Measurements from ENCODE around the gene PTPN1.
A peak's percentile ranks its signal among the peaks of the same experiment; 100 is the strongest.

Gene PTPN1

DNA sequence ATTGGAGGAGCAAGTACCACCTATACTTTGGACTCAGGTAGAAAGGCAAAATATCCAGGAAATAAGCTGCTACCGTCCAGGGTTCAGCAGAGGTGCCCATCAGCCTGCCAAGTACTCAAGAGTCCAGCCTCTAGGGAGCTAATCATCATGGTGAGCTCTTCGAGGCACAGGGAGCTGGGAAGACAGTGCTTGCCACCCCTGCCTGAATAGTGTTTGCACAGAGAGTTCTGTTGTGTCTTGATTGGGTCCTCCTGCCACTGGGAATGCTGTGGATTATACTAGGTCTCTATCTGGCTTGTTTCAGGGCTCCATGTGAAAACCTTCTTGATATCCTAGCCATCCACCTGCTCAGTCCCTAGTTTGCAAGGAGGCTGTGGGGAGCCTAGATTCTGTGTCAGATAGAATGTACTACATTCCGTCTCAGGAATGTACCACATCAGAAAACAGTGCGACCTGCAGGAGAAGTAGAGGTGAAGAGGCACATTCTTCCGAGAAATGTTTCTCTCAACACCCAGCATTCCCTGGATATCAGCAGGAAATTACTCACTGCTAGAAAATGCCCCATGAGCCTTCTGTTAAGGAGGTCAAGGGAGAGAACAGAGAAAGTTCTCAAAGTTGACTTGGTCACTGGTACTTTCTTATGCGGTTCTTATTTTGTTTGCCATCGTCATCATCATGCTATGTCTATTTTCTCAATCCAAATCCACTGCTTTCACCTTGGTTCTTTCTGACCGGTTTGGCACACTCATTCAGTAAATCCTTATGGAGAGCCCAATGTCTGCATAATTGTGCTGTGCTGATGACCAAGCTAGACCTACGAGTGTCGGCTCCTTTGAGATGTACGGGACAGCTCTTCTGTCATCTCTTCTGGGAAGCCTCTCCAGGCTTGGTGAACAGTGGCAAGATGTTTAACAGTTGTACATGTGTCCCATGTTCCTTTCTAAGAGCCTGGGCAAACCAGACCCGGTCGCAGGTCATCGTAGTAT is 30.7 kb downstream of the PTPN1 start:
- no peak for DNase-seq (ENCODE audit: extremely low read depth, insufficient read length)
- H3K4me3 ChIP-seq (replicated peaks; ENCODE audit: low read depth, low read length) = peak overlapping the region; percentile 31
- TF ChIP-seq CTCF (IDR thresholded peaks at IDR 0.05; ENCODE audit: insufficient read depth, low read length, poor library complexity, severe bottlenecking) = no peak
- no peaks in the 10 kb centered on the region for H3K36me3 ChIP-seq (ENCODE audit: control insufficient read depth, insufficient read depth, low read length)
- no peaks in the 10 kb centered on the region for H3K27me3 ChIP-seq (replicated peaks; ENCODE audit: control insufficient read depth, insufficient read depth, low read length)

DNA sequence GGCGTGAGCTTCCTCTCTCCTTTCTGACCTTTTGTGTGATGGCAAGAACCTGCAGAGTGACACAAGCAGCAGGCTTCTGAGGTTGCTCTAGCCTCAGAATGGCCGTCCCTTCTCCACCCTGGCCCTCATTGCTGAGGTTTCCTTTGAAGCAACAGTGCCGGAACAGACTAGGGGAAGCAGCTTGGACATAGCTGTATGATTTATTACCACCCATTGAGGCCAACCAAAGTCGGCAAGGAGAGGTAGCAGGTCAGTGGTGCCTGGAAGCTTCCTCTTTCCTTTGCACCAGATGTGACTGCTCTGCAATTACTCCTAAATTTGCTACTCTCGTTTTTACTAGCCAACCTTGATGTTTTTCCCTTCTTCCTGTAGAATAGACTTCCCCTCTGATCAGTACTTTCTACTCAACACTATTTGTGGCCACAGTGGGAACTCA is 31.4 kb downstream of the PTPN1 start:
- DNase-seq (ENCODE audit: extremely low read depth, insufficient read length) = peak; percentile 59
- no peak for TF ChIP-seq CTCF (IDR thresholded peaks at IDR 0.05; ENCODE audit: insufficient read depth, low read length, poor library complexity, severe bottlenecking)
- H3K27me3 ChIP-seq (replicated peaks; ENCODE audit: control insufficient read depth, insufficient read depth, low read length) = no peaks in the 10 kb centered on the region
- peak overlapping the region; percentile 31 for H3K4me3 ChIP-seq (replicated peaks; ENCODE audit: low read depth, low read length)
- H3K36me3 ChIP-seq (ENCODE audit: control insufficient read depth, insufficient read depth, low read length) = no peaks in the 10 kb centered on the region

DNA sequence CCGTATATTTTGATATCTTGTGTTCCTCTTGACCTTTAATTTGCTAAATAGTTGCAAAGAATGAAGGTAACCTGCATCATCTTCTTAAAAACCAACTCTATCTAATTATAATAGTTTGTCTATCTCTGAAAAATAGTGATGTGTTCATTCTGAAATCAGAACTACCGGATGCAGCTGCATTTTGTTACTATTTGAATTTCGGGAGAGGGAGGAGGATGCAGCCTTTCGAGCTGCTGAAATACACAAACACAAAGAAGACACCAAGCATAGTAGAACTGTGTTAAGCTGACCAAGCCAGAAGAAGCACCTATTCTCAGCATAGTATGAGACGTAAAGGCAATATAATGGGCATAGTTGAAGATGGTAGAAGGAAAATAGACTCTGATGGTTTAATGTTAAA is 33.1 kb downstream of the PTPN1 start:
- H3K4me3 ChIP-seq (replicated peaks; ENCODE audit: low read depth, low read length) = peak overlapping the region; percentile 20
- DNase-seq (ENCODE audit: extremely low read depth, insufficient read length) = no peak
- TF ChIP-seq CTCF (IDR thresholded peaks at IDR 0.05; ENCODE audit: insufficient read depth, low read length, poor library complexity, severe bottlenecking) = no peak
- H3K36me3 ChIP-seq (ENCODE audit: control insufficient read depth, insufficient read depth, low read length) = no peaks in the 10 kb centered on the region
- H3K27me3 ChIP-seq (replicated peaks; ENCODE audit: control insufficient read depth, insufficient read depth, low read length) = no peaks in the 10 kb centered on the region

GRCh38 chr20:50545126-50545525 is 34.9 kb downstream of the PTPN1 start:
- no peak for DNase-seq (ENCODE audit: extremely low read depth, insufficient read length)
- H3K4me3 ChIP-seq (replicated peaks; ENCODE audit: low read depth, low read length) = 0 out of 2 replicates have a peak overlapping the region, but pooled peaks have one; percentile 2
- H3K36me3 ChIP-seq (ENCODE audit: control insufficient read depth, insufficient read depth, low read length) = no peaks in the 10 kb centered on the region; the same call in 1 of the 2 replicates
- no peak for TF ChIP-seq CTCF (IDR thresholded peaks at IDR 0.05; ENCODE audit: insufficient read depth, low read length, poor library complexity, severe bottlenecking)
- H3K27me3 ChIP-seq (replicated peaks; ENCODE audit: control insufficient read depth, insufficient read depth, low read length) = no peaks in the 10 kb centered on the region

- Histone ChIP-seq H3K27me3 (replicated peaks; ENCODE audit: control insufficient read depth, insufficient read depth, low read length) (no peaks in the 10 kb centered on the region), H3K36me3 (ENCODE audit: control insufficient read depth, insufficient read depth, low read length) (peaks cover 2% of the 10 kb centered on the region), H3K4me3 (replicated peaks; ENCODE audit: low read depth, low read length) (peak overlapping the region; percentile 44)
- no peak for TF ChIP-seq CTCF (IDR thresholded peaks at IDR 0.05; ENCODE audit: insufficient read depth, low read length, poor library complexity, severe bottlenecking)
- DNase-seq (ENCODE audit: extremely low read depth, insufficient read length) = peak; percentile 35
Observed at GRCh38 chr20:50546729-50547314, 36.6 kb downstream of the PTPN1 start.

Data from GM06990 (cell line).